Ascending aorta (tissue), 2 donors: ENCODE data around the gene ATP11A. TPM values are rescaled to one million over a fixed set of nuclear protein-coding genes. Genes with fewer than 3 reads are reported as not detected.

ENCODE experiments used
- DNase-seq, 2 donors: peaks; one replicate each; pipeline ENCODE4 v3.0.0-alpha.2; 2019; ENCODE audit warnings: low spot score in 2 of 2
- H3K27ac ChIP-seq, 2 donors: fragments of 200-600 bp; sonication (generic); one replicate each; pipeline ENCODE4 v1.5.1; 2016 to 2017; ENCODE audit warnings: mild to moderate bottlenecking in 1 of 2
- H3K27me3 ChIP-seq: fragments of 200-600 bp; sonication (generic); one replicate; pipeline ENCODE4 v1.5.1; 2017
- H3K36me3 ChIP-seq, 2 donors: fragments of 200-600 bp; sonication (generic); one replicate each; pipeline ENCODE4 v1.5.1; 2016
- H3K4me1 ChIP-seq, 2 donors: fragments of 200-600 bp; sonication (generic); one replicate each; pipeline ENCODE4 v1.5.1; 2016 to 2017; ENCODE audit warnings: mild to moderate bottlenecking in 1 of 2
- H3K4me3 ChIP-seq, 2 donors: fragments of 200-600 bp; sonication (generic); one replicate each; pipeline ENCODE4 v1.5.1; 2016 to 2017; ENCODE audit warnings: mild to moderate bottlenecking in 1 of 2
- H3K9me3 ChIP-seq, 2 donors: fragments of 200-600 bp; sonication (generic); one replicate each; pipeline ENCODE4 v1.5.1; 2016
- CTCF ChIP-seq, 3 experiments: fragments of 200-600 bp in 2 of 3; fragments of 450-650 bp in 1 of 3; sonication (generic) in 2 of 3; IDR thresholded peaks; one replicate each; pipeline ENCODE4 v1.5.1; 2016 to 2019; ENCODE audit warnings: antibody characterized with exemption in 3 of 3, mild to moderate bottlenecking in 1 of 3, moderate library complexity in 1 of 3
- intact Hi-C: fragments of 100-400 bp; cut with DNase I; formaldehyde crosslinking; loops from one replicate; pipeline ENCODE4 v1.15.1; 2023
- total RNA-seq: library from RNA; depleted of rRNA; stranded (reverse); fragments of >200 nt; gene quantifications from one replicate; pipeline ENCODE4 v1.1.0, GENCODE V29; 2016

Gene ATP11A
- total RNA-seq, 1 donor from 2014 or later = 50.1 TPM

GRCh38 chr13:112760435-112760834 is 70.6 kb downstream of the ATP11A start:
- Histone ChIP-seq H3K27me3 (no peaks in the 10 kb centered on the region), H3K27ac (no peak overlapping the region), H3K4me3 (no peak overlapping the region), H3K36me3 (no peaks in the 10 kb centered on the region), H3K4me1 (no peaks in the 10 kb centered on the region), H3K9me3 (peaks cover 0 to 4% of the 10 kb centered on the region in 2 donors)
- no peak for TF ChIP-seq CTCF (IDR thresholded peaks at IDR 0.05)
- DNase-seq = no peak
- intact Hi-C loops = no loop called here

- Histone ChIP-seq H3K9me3 (peaks cover 0 to 4% of the 10 kb centered on the region in 2 donors), H3K4me3 (no peak overlapping the region), H3K4me1 (no peaks in the 10 kb centered on the region), H3K36me3 (no peaks in the 10 kb centered on the region), H3K27me3 (no peaks in the 10 kb centered on the region), H3K27ac (no peak overlapping the region)
- no peak for TF ChIP-seq CTCF (IDR thresholded peaks at IDR 0.05)
- intact Hi-C loops = no loop called here
- no peak for DNase-seq
Observed at GRCh38 chr13:112760931-112761330, 71.1 kb downstream of the ATP11A start.

- DNase-seq = no peak
- H3K27ac ChIP-seq = peak overlapping the region in 1 of 2 donors; percentile 6
- H3K27me3 ChIP-seq = no peaks in the 10 kb centered on the region
- H3K4me3 ChIP-seq = no peak overlapping the region
- no peak for TF ChIP-seq CTCF (IDR thresholded peaks at IDR 0.05)
- no peaks in the 10 kb centered on the region for H3K36me3 ChIP-seq
- no peaks in the 10 kb centered on the region for H3K4me1 ChIP-seq
- intact Hi-C loops = no loop called here
- H3K9me3 ChIP-seq = peaks cover 0 to 4% of the 10 kb centered on the region in 2 donors
Observed at GRCh38 chr13:112761701-112762689, 72.2 kb downstream of the ATP11A start.

- peaks cover 0 to 4% of the 10 kb centered on the region in 2 donors for H3K9me3 ChIP-seq
- intact Hi-C loops = no loop called here
- no peak overlapping the region for H3K27ac ChIP-seq
- H3K36me3 ChIP-seq = no peaks in the 10 kb centered on the region
- no peak for TF ChIP-seq CTCF (IDR thresholded peaks at IDR 0.05)
- no peaks in the 10 kb centered on the region for H3K27me3 ChIP-seq
- no peak overlapping the region for H3K4me3 ChIP-seq
- no peak for DNase-seq
- no peaks in the 10 kb centered on the region for H3K4me1 ChIP-seq
Observed at GRCh38 chr13:112762690-112763080, 72.8 kb downstream of the ATP11A start.

GRCh38 chr13:112764028-112764427 is 74.2 kb downstream of the ATP11A start:
- Histone ChIP-seq H3K27ac (no peak overlapping the region), H3K27me3 (no peaks in the 10 kb centered on the region), H3K9me3 (no peaks in the 10 kb centered on the region), H3K36me3 (no peaks in the 10 kb centered on the region), H3K4me3 (no peak overlapping the region), H3K4me1 (no peaks in the 10 kb centered on the region)
- intact Hi-C loops = no loop called here
- no peak for TF ChIP-seq CTCF (IDR thresholded peaks at IDR 0.05)
- no peak for DNase-seq
